Measurements from ENCODE around the gene CYTL1. TPM values are rescaled to one million over a fixed set of nuclear protein-coding genes. Genes with fewer than 3 reads are reported as not detected.
"Not testable (repeated sequence)": the region's sequence is repeated elsewhere in the genome, so short reads cannot be mapped to it uniquely, and the experiment has no call there.

CYTL1 gene
- total and polyA plus RNA-seq, 11 donors: 0.78 to 2.5 (median 0.93) TPM; not detected in 8

- Histone ChIP-seq H3K36me3 (no peaks in the 10 kb centered on the region), H3K4me3 (no peak overlapping the region), H3K27me3 (peaks cover 0 to 54% (median 21%) of the 10 kb centered on the region in 9 donors), H3K9me3 (no peaks in the 10 kb centered on the region), H3K27ac (no peak overlapping the region), H3K4me1 (no peaks in the 10 kb centered on the region)
- TF ChIP-seq CTCF (IDR thresholded peaks at IDR 0.05): no peak
- no peak for TF ChIP-seq POLR2A (IDR thresholded peaks at IDR 0.05)
- intact Hi-C loops (cut with DNase I): no loop called here
- 68 to 89% (median 86%) methylated on average over 3 of the region's 3 CpGs for WGBS, 4 donors
- ATAC-seq: no peak
- no peak for DNase-seq
These were observed 15.3 kb downstream of the CYTL1 start for GRCh38 chr4:5003918-5004317.

GRCh38 chr4:5003372-5003857 lies 15.8 kb downstream of the CYTL1 start:
- H3K36me3 ChIP-seq: no peaks in the 10 kb centered on the region
- H3K27ac ChIP-seq: no peak overlapping the region
- TF ChIP-seq POLR2A (IDR thresholded peaks at IDR 0.05) (no peak), CTCF (IDR thresholded peaks at IDR 0.05) (no peak)
- DNase-seq (no peak), ATAC-seq (no peak)
- H3K4me3 ChIP-seq: no peak overlapping the region
- intact Hi-C loops (cut with DNase I): no loop called here
- peaks cover 0 to 50% (median 21%) of the 10 kb centered on the region in 9 donors for H3K27me3 ChIP-seq
- no peaks in the 10 kb centered on the region for H3K4me1 ChIP-seq
- 21 to 38% (median 28%) methylated on average over 6 to 9 of the region's 9 CpGs for WGBS, 4 donors
- no peaks in the 10 kb centered on the region for H3K9me3 ChIP-seq

GRCh38 chr4:5001641-5002040 lies 17.6 kb downstream of the CYTL1 start:
- DNase-seq; H3K36me3 ChIP-seq; H3K9me3 ChIP-seq; H3K27ac ChIP-seq; H3K4me3 ChIP-seq; intact Hi-C loops (cut with DNase I); H3K4me1 ChIP-seq; ATAC-seq: not testable (repeated sequence)
- H3K27me3 ChIP-seq: peaks cover 0 to 45% (median 18%) of the 10 kb centered on the region in 9 donors
- WGBS, 4 donors: 44 to 57% (median 46%) methylated on average over 2 to 6 of the region's 6 CpGs

GRCh38 chr4:4996935-4997334 lies 22.3 kb downstream of the CYTL1 start:
- DNase-seq, ATAC-seq, H3K27ac ChIP-seq, H3K36me3 ChIP-seq, H3K4me1 ChIP-seq, H3K9me3 ChIP-seq, H3K4me3 ChIP-seq: not testable (repeated sequence)
- intact Hi-C loops (cut with DNase I): loop anchor here in 7 of 10 donors (2.0 to 10.0 kb wide), 5 partner anchors 138 to 818 kb away; no protein-coding TSS in a partner anchor
- peaks cover 0 to 13% (median 7%) of the 10 kb centered on the region in 9 donors for H3K27me3 ChIP-seq
- 71 to 84% (median 81%) methylated on average over 1 of the region's 1 CpG for WGBS, 4 donors

- no peak overlapping the region for H3K27ac ChIP-seq
- 51 to 57% (median 56%) methylated on average over 8 of the region's 8 CpGs for WGBS, 4 donors
- peaks cover 0 to 18% (median 1%) of the 10 kb centered on the region in 12 donors for H3K4me1 ChIP-seq
- no peak overlapping the region for H3K4me3 ChIP-seq
- no peaks in the 10 kb centered on the region for H3K36me3 ChIP-seq
- intact Hi-C loops (cut with DNase I): loop anchor here in 8 of 10 donors (2.0 to 10.0 kb wide), 8 partner anchors 139 to 819 kb away; no protein-coding TSS in a partner anchor
- no peaks in the 10 kb centered on the region for H3K9me3 ChIP-seq
- TF ChIP-seq CTCF (IDR thresholded peaks at IDR 0.05): no peak
- no peak for TF ChIP-seq POLR2A (IDR thresholded peaks at IDR 0.05)
- DNase-seq: no peak
- H3K27me3 ChIP-seq: peaks cover 0 to 9% (median 6%) of the 10 kb centered on the region in 9 donors
- no peak for ATAC-seq
These were observed 23.4 kb downstream of the CYTL1 start for GRCh38 chr4:4995908-4996265.

Data from heart left ventricle (tissue), 16 donors.